ENCODE measurements around the gene AP1S3.

AP1S3 gene

DNA sequence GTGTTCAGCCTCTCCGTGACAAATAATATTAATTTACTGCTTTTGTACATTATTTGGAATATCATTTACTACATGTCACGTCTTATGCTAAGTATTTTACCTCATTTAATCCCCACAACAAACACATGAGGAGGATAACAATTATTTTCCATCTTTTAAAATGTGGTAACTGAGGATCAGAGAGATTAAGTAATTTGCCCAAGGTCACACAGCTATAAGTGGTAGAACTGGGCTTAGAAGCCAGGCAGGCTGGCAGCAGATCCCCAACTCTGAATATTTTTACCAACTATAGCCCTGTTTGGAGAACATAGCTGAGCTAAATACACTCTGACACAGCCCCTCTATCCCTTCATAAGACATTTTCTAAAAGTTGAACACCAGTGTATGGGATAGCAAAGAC lies 24.1 kb downstream of the AP1S3 start:
- POLR2A ChIA-PET = no interaction called here
- H3K9me3 ChIP-seq (ENCODE audit: control insufficient read depth, insufficient read depth, low read depth, low read length) = no peaks in the 10 kb centered on the region
- H3K4me1 ChIP-seq (ENCODE audit: control insufficient read depth, insufficient read depth, low read length) = peaks cover 19% of the 10 kb centered on the region
- TF ChIP-seq, protein P1, sequence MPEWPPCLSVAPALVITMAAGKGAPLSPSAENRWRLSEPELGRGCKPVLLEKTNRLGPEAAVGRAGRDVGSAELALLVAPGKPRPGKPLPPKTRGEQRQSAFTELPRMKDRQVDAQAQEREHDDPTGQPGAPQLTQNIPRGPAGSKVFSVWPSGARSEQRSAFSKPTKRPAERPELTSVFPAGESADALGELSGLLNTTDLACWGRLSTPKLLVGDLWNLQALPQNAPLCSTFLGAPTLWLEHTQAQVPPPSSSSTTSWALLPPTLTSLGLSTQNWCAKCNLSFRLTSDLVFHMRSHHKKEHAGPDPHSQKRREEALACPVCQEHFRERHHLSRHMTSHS (tag by site-specific recombination; IDR thresholded peaks at IDR 0.05) = no peak
- H3K4me3 ChIP-seq (ENCODE audit: low read depth, low read length) = no peak overlapping the region
- no peak overlapping the region for H3K27ac ChIP-seq (ENCODE audit: extremely low read depth, low read depth, low read length)
- H3K36me3 ChIP-seq (ENCODE audit: control insufficient read depth in 2 of 2, insufficient read depth in 1 of 2, low read length in 2 of 2) = no peaks in the 10 kb centered on the region; a peak in 1 of 3 replicates
- CTCF ChIA-PET = interaction anchor here (0.5 to 0.6 kb wide), 3 partner anchors 121 to 1093 kb away, joined by 3 read pairs; no protein-coding TSS in a partner anchor

DNA sequence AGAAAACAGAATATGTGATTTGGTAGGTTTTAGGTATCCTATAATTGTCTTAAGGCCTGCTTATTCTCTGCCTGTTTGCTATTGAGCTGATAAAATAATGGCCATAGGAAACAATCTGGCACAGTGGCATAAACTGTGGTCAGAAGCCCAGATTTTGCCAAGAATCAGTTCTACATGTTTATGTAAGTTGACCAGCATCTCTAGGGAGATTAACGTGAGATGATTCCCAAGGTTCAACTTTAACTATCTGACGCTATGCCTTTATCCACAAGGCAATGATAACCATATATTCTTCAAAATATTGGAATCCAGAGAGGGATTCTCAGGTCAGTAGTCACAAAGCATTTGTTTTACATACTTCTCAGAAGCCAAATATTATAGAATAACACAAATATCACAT lies 25.6 kb downstream of the AP1S3 start:
- CTCF ChIA-PET = no interaction called here
- Histone ChIP-seq H3K27ac (ENCODE audit: extremely low read depth, low read depth, low read length) (no peak overlapping the region), H3K36me3 (ENCODE audit: control insufficient read depth in 2 of 2, insufficient read depth in 1 of 2, low read length in 2 of 2) (no peaks in the 10 kb centered on the region; a peak in 1 of 3 replicates), H3K4me1 (ENCODE audit: control insufficient read depth, insufficient read depth, low read length) (peaks cover 19% of the 10 kb centered on the region), H3K4me3 (ENCODE audit: low read depth, low read length) (no peak overlapping the region), H3K9me3 (ENCODE audit: control insufficient read depth, insufficient read depth, low read depth, low read length) (no peaks in the 10 kb centered on the region)
- POLR2A ChIA-PET = no interaction called here
- TF ChIP-seq, protein P2, sequence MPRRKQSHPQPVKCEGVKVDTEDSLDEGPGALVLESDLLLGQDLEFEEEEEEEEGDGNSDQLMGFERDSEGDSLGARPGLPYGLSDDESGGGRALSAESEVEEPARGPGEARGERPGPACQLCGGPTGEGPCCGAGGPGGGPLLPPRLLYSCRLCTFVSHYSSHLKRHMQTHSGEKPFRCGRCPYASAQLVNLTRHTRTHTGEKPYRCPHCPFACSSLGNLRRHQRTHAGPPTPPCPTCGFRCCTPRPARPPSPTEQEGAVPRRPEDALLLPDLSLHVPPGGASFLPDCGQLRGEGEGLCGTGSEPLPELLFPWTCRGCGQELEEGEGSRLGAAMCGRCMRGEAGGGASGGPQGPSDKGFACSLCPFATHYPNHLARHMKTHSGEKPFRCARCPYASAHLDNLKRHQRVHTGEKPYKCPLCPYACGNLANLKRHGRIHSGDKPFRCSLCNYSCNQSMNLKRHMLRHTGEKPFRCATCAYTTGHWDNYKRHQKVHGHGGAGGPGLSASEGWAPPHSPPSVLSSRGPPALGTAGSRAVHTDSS (tag by site-specific recombination; IDR thresholded peaks at IDR 0.05) = no peak
- TF ChIP-seq MYNN (tag by site-specific recombination; IDR thresholded peaks at IDR 0.05; ENCODE audit: borderline replicate concordance) (no peak), ZNF202 (tag by site-specific recombination; IDR thresholded peaks at IDR 0.05; ENCODE audit: borderline replicate concordance) (no peak), ZNF214 (tag by site-specific recombination; IDR thresholded peaks at IDR 0.05; ENCODE audit: borderline replicate concordance) (no peak), IKZF3 (tag by site-specific recombination; IDR thresholded peaks at IDR 0.05) (no peak), ZNF121 (tag by site-specific recombination; IDR thresholded peaks at IDR 0.05) (no peak), ZNF571 (tag by site-specific recombination; IDR thresholded peaks at IDR 0.05) (no peak), ZNF169 (tag by site-specific recombination; IDR thresholded peaks at IDR 0.05) (no peak), ZBTB1 (tag by site-specific recombination; IDR thresholded peaks at IDR 0.05) (no peak), ZNF23 (tag by site-specific recombination; IDR thresholded peaks at IDR 0.05; ENCODE audit: borderline replicate concordance) (no peak), ZNF658 (tag by site-specific recombination; IDR thresholded peaks at IDR 0.05) (no peak), GLI2 (tag by site-specific recombination; IDR thresholded peaks at IDR 0.05; ENCODE audit: borderline replicate concordance, low read depth) (no peak), SP2 (tag by site-specific recombination; IDR thresholded peaks at IDR 0.05) (no peak), ZNF473 (tag by site-specific recombination; IDR thresholded peaks at IDR 0.05) (no peak)
- TF ChIP-seq, protein P3, sequence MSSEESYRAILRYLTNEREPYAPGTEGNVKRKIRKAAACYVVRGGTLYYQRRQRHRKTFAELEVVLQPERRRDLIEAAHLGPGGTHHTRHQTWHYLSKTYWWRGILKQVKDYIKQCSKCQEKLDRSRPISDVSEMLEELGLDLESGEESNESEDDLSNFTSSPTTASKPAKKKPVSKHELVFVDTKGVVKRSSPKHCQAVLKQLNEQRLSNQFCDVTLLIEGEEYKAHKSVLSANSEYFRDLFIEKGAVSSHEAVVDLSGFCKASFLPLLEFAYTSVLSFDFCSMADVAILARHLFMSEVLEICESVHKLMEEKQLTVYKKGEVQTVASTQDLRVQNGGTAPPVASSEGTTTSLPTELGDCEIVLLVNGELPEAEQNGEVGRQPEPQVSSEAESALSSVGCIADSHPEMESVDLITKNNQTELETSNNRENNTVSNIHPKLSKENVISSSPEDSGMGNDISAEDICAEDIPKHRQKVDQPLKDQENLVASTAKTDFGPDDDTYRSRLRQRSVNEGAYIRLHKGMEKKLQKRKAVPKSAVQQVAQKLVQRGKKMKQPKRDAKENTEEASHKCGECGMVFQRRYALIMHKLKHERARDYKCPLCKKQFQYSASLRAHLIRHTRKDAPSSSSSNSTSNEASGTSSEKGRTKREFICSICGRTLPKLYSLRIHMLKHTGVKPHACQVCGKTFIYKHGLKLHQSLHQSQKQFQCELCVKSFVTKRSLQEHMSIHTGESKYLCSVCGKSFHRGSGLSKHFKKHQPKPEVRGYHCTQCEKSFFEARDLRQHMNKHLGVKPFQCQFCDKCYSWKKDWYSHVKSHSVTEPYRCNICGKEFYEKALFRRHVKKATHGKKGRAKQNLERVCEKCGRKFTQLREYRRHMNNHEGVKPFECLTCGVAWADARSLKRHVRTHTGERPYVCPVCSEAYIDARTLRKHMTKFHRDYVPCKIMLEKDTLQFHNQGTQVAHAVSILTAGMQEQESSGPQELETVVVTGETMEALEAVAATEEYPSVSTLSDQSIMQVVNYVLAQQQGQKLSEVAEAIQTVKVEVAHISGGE (tag by site-specific recombination; conservative IDR thresholded peaks at IDR 0.05; ENCODE audit: low read depth) = no peak
- TF ChIP-seq, protein P4, sequence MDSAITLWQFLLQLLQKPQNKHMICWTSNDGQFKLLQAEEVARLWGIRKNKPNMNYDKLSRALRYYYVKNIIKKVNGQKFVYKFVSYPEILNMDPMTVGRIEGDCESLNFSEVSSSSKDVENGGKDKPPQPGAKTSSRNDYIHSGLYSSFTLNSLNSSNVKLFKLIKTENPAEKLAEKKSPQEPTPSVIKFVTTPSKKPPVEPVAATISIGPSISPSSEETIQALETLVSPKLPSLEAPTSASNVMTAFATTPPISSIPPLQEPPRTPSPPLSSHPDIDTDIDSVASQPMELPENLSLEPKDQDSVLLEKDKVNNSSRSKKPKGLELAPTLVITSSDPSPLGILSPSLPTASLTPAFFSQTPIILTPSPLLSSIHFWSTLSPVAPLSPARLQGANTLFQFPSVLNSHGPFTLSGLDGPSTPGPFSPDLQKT (IDR thresholded peaks at IDR 0.05; ENCODE audit: borderline replicate concordance, low read depth, low read length) = no peak
- TF ChIP-seq, protein P5, sequence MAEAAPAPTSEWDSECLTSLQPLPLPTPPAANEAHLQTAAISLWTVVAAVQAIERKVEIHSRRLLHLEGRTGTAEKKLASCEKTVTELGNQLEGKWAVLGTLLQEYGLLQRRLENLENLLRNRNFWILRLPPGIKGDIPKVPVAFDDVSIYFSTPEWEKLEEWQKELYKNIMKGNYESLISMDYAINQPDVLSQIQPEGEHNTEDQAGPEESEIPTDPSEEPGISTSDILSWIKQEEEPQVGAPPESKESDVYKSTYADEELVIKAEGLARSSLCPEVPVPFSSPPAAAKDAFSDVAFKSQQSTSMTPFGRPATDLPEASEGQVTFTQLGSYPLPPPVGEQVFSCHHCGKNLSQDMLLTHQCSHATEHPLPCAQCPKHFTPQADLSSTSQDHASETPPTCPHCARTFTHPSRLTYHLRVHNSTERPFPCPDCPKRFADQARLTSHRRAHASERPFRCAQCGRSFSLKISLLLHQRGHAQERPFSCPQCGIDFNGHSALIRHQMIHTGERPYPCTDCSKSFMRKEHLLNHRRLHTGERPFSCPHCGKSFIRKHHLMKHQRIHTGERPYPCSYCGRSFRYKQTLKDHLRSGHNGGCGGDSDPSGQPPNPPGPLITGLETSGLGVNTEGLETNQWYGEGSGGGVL (tag by site-specific recombination; IDR thresholded peaks at IDR 0.05) = no peak
- TF ChIP-seq, protein P6, sequence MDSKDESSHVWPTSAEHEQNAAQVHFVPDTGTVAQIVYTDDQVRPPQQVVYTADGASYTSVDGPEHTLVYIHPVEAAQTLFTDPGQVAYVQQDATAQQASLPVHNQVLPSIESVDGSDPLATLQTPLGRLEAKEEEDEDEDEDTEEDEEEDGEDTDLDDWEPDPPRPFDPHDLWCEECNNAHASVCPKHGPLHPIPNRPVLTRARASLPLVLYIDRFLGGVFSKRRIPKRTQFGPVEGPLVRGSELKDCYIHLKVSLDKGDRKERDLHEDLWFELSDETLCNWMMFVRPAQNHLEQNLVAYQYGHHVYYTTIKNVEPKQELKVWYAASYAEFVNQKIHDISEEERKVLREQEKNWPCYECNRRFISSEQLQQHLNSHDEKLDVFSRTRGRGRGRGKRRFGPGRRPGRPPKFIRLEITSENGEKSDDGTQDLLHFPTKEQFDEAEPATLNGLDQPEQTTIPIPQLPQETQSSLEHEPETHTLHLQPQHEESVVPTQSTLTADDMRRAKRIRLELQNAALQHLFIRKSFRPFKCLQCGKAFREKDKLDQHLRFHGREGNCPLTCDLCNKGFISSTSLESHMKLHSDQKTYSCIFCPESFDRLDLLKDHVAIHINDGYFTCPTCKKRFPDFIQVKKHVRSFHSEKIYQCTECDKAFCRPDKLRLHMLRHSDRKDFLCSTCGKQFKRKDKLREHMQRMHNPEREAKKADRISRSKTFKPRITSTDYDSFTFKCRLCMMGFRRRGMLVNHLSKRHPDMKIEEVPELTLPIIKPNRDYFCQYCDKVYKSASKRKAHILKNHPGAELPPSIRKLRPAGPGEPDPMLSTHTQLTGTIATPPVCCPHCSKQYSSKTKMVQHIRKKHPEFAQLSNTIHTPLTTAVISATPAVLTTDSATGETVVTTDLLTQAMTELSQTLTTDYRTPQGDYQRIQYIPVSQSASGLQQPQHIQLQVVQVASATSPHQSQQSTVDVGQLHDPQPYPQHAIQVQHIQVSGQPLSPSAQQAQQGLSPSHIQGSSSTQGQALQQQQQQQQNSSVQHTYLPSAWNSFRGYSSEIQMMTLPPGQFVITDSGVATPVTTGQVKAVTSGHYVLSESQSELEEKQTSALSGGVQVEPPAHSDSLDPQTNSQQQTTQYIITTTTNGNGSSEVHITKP (tag by site-specific recombination; IDR thresholded peaks at IDR 0.05) = no peak
- TF ChIP-seq, protein P7, sequence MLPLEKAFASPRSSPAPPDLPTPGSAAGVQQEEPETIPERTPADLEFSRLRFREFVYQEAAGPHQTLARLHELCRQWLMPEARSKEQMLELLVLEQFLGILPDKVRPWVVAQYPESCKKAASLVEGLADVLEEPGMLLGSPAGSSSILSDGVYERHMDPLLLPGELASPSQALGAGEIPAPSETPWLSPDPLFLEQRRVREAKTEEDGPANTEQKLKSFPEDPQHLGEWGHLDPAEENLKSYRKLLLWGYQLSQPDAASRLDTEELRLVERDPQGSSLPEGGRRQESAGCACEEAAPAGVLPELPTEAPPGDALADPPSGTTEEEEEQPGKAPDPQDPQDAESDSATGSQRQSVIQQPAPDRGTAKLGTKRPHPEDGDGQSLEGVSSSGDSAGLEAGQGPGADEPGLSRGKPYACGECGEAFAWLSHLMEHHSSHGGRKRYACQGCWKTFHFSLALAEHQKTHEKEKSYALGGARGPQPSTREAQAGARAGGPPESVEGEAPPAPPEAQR (tag by site-specific recombination; IDR thresholded peaks at IDR 0.05) = no peak

All from HEK293 (cell line).